Lung (tissue), 12 donors: ENCODE measurements around the gene ALOX12. TPM values are rescaled to one million over a fixed set of nuclear protein-coding genes. Genes with fewer than 3 reads are reported as not detected.
A peak's percentile ranks its signal among the peaks of the same experiment; 100 is the strongest.

Source experiments
- ATAC-seq: fragments of 200-7000 bp; cut with Tn5 transposase; one replicate; pipeline ENCODE4 v1.9.1; 2020; ENCODE audit warnings: moderate number of reproducible peaks; ENCODE audit not compliant: insufficient read depth, low FRiP score
- DNase-seq, 3 donors: peaks; one replicate each; pipeline ENCODE4 v3.0.0-alpha.2; 2013 to 2017
- H3K27ac ChIP-seq, 2 donors: one replicate each; pipeline ENCODE4 v1.5.1; 2013; ENCODE audit warnings: mild to moderate bottlenecking in 2 of 2, moderate library complexity in 2 of 2, control low read depth in 1 of 2, inconsistent platforms in 1 of 2, low read depth in 1 of 2, low read length in 1 of 2
- H3K27me3 ChIP-seq, 3 donors: one replicate each; pipeline ENCODE4 v1.5.1; 2013; ENCODE audit warnings: low read length in 2 of 3; ENCODE audit not compliant: control insufficient read depth in 3 of 3, insufficient read depth in 3 of 3
- H3K36me3 ChIP-seq, 4 donors: one replicate each; pipeline ENCODE4 v1.5.1; 2013; ENCODE audit warnings: low read length in 4 of 4, mild to moderate bottlenecking in 1 of 4, moderate library complexity in 1 of 4; ENCODE audit not compliant: control insufficient read depth in 4 of 4, insufficient read depth in 4 of 4
- H3K4me1 ChIP-seq, 5 donors: one replicate each; pipeline ENCODE4 v1.5.1; 2013; ENCODE audit warnings: low read length in 5 of 5, mild to moderate bottlenecking in 2 of 5, moderate library complexity in 1 of 5; ENCODE audit not compliant: control insufficient read depth in 5 of 5, insufficient read depth in 5 of 5
- H3K4me3 ChIP-seq: one replicate; pipeline ENCODE4 v1.5.1; 2013; ENCODE audit warnings: mild to moderate bottlenecking, control low read depth, moderate library complexity
- H3K9ac ChIP-seq, 2 donors: one replicate each; pipeline ENCODE4 v1.5.1; 2013; ENCODE audit warnings: low read length in 2 of 2, control low read depth in 1 of 2; ENCODE audit not compliant: insufficient read depth in 1 of 2
- H3K9me3 ChIP-seq, 4 donors: one replicate each; pipeline ENCODE4 v1.5.1; 2013; ENCODE audit warnings: low read length in 3 of 4, mild to moderate bottlenecking in 1 of 4, moderate library complexity in 1 of 4; ENCODE audit not compliant: control insufficient read depth in 4 of 4, insufficient read depth in 3 of 4
- WGBS, 2 donors: extraction: QIAGEN DNeasy Blood & Tissue Kit; methylation state at CpG; one replicate each; pipeline ENCODE4 v1.1.7; 2013; 5-methylcytosine and 5-hydroxymethylcytosine counted together
- polyA plus RNA-seq, 2 donors: library from polyadenylated mRNA; stranded (reverse); fragments of 200-250 nt; gene quantifications; one replicate each; pipeline ENCODE4 v1.2.1, GENCODE V29; 2013
- total RNA-seq, 2 donors: library from RNA; depleted of rRNA in 1 of 2; stranded (reverse); fragments of >200 nt in 1 of 2; gene quantifications; one replicate each; pipeline ENCODE4 v1.2.1, GENCODE V29; 2014 to 2021
- TF ChIP-seq, protein P1 (sequence below): IDR thresholded peaks from 2 replicates; pipeline ENCODE4 v1.5.1; 2012; ENCODE audit warnings: mild to moderate bottlenecking; ENCODE audit errors: control extremely low read depth, extremely low read depth
- donor health status: control.
- donor health status: control.
- donor health status: Bipolar disorder and iron deficiency.
- donor health status: healthy.
- donor health status: DM: yes; HTN: yes; CAD: no.

ALOX12 gene
- total and polyA plus RNA-seq, 4 donors, result 0.21 to 0.95 (median 0.45) TPM

DNA sequence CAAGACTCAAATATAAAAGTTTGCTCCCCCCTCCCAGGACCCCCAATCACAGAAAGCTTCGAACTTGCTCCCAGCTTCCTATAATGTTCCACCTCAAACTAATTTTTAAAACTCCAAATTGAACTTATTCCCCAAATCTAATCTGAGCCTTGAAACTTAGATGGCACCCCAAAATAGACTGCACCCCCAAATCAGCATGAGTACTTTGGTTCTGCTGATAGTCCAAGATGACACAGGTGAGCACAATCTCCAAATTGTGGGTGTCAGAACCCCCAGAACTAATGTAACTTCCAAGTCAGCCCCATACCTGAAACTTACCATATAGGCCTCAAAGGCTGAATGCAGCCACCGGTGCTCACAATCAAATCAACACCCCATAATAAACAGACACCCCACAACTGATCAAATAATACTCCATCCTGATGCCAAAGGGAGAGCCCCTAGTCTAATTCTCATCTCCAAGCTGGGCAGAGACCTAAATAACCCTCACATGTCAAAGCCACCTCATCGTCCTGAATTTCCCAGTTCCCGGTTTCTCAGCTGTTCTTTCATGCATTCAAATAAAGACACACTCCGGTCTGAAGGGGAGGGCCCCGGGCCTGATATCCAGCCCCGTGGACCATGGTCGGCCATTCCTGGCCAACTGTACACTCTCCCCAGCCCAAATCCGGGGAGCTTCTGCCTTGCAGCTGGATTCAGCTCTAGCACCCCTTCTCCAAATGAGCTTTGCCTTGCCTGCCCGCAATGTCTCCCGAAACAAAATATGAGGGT, 25.2 kb downstream of the ALOX12 start:
- H3K9ac ChIP-seq, result no peak overlapping the region
- H3K9me3 ChIP-seq, result no peaks in the 10 kb centered on the region
- TF ChIP-seq, protein P1, sequence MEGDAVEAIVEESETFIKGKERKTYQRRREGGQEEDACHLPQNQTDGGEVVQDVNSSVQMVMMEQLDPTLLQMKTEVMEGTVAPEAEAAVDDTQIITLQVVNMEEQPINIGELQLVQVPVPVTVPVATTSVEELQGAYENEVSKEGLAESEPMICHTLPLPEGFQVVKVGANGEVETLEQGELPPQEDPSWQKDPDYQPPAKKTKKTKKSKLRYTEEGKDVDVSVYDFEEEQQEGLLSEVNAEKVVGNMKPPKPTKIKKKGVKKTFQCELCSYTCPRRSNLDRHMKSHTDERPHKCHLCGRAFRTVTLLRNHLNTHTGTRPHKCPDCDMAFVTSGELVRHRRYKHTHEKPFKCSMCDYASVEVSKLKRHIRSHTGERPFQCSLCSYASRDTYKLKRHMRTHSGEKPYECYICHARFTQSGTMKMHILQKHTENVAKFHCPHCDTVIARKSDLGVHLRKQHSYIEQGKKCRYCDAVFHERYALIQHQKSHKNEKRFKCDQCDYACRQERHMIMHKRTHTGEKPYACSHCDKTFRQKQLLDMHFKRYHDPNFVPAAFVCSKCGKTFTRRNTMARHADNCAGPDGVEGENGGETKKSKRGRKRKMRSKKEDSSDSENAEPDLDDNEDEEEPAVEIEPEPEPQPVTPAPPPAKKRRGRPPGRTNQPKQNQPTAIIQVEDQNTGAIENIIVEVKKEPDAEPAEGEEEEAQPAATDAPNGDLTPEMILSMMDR, result no peak
- peaks cover 0 to 11% (median 4%) of the 10 kb centered on the region in 4 donors for H3K36me3 ChIP-seq
- peaks cover 0 to 18% (median 17%) of the 10 kb centered on the region in 3 donors for H3K27me3 ChIP-seq
- peak overlapping the region; percentile 75 to 88 for H3K27ac ChIP-seq
- no peak overlapping the region for H3K4me3 ChIP-seq
- ATAC-seq, result no peak
- 56 to 74% methylated on average over 11 of the region's 11 CpGs for WGBS, 2 donors
- peaks cover 0 to 44% (median 10%) of the 10 kb centered on the region in 5 donors for H3K4me1 ChIP-seq
- DNase-seq, result no peak

DNA sequence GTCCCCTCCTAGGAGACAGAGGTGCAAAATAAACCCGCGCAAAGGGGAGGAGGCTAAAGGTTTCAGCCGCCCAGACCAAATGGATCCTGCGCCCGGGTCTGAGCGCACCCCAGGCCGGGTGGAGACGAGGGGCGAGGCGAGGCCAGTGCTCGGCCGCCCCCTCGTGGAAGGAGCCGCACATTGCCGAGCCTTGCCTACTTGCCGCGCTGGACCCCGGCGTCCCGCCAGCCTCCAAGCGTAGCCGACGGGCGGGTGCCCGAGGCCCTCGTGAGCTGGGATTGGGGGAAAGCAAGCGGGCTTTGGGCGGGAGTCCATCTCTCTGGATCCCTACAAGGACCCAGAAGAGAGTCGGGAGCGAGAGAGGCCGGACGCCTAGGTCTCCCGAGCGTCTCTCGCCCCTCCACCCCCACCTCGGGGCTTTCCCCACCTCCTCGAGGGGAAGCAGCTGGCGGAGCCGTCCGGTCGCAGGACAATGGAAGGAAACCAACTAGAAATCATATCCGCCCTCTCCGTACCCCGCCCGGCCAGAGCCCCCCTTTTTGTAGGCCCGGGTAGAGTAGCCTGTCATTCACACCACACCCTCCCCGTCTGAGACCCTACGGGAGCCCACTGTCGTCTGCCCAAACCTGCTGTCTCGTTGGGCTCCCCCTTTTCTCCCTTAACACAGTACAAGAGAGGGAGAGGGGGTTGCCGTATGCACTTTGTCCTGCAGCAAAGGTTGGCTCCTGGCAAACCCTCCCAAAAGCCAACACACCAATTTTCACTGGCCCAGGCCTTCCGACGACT, 26.3 kb downstream of the ALOX12 start:
- TF ChIP-seq, protein P1, result peak; percentile 91
- Histone ChIP-seq H3K4me3 (peak overlapping the region; percentile 30), H3K9ac (no peak overlapping the region), H3K36me3 (peaks cover 0 to 4% (median under 1%) of the 10 kb centered on the region in 4 donors), H3K27me3 (peaks cover 0 to 18% (median 17%) of the 10 kb centered on the region in 3 donors), H3K9me3 (no peaks in the 10 kb centered on the region), H3K27ac (peak overlapping the region; percentile 75 to 88), H3K4me1 (peaks cover 0 to 36% (median 12%) of the 10 kb centered on the region in 5 donors)
- peak; percentile 74 to 78 (median 77) for DNase-seq
- ATAC-seq, result peak; percentile 70
- 1 to 2% methylated on average over 50 to 53 of the region's 53 CpGs for WGBS, 2 donors

DNA sequence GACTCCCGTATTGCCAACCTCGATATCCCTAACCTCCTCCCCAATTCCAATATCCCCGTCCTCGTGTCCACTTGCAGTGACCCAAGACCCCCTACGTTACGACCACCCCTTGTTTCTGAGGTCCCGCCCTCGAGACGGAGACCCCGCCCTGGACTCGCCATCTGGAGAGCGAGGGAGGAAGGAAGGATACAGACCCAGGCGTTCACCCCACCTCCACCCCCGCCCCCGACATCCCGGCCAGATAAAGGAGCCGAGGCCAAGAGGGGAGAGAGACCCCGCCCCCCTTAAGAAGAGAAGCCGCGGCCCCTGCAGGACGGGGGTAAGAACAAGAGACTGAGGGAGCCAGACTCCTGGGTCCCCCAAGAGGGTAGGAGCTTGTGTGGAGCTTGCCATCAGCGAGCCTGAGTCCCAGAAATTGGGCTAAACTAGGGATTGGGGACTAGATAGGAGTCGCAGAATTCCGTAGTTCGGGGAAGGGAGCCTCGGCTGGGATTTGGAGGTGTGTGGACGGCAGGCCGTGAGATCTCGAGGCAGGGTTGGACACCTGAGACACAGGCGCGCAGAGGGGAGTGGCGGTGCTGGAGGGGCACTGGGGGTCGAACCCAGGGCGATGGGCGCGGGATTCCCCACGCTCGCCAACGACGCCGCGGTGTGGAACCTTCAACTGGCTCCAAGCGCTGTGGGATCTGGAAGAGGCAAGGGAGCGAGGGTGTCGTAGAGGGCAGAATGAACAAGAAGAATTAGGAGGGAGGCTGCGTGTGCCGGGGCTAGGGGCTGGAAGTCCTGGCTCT, 27.1 kb downstream of the ALOX12 start, which contains the start of gene BCL6B:
BCL6B (plus strand) TSS at position 270 of the 791 bp plus-strand sequence. CDS start 622 bp downstream, outside the sequence.
- TF ChIP-seq, protein P1, result no peak
- Histone ChIP-seq H3K4me1 (peaks cover 0 to 42% (median 8%) of the 10 kb centered on the region in 5 donors), H3K36me3 (peaks cover 0 to 6% (median 0%) of the 10 kb centered on the region in 4 donors), H3K27me3 (peaks cover 0 to 18% (median 17%) of the 10 kb centered on the region in 3 donors), H3K4me3 (peak within 1 kb of the TSS; percentile 55), H3K27ac (peak within 1 kb of the TSS; percentile 86 to 88), H3K9ac (peak within 1 kb of the TSS in 1 of 2 donors; percentile 68), H3K9me3 (no peaks in the 10 kb centered on the region)
- ATAC-seq (no peak), DNase-seq (no peak)
- 9 to 11% methylated on average over 46 to 47 of the region's 47 CpGs for WGBS, 2 donors
